SK-N-MC (cell line): ENCODE data around the gene CDH3.

Experiments
- DNase-seq: peaks from one replicate; pipeline ENCODE4 v3.0.0-alpha.2; 2011; ENCODE audit warnings: low read depth, low spot score
- H3K27ac ChIP-seq: fragments of 200-600 bp; sonication (generic); 2 replicates; pipeline ENCODE4 v1.5.1; 2016; ENCODE audit warnings: mixed run types
- H3K36me3 ChIP-seq: fragments of 200-600 bp; sonication (generic); 2 replicates; pipeline ENCODE4 v1.6.1; 2017; ENCODE audit warnings: antibody characterized with exemption, low read length, mixed read lengths; ENCODE audit not compliant: insufficient read depth
- H3K4me3 ChIP-seq: fragments of 200-600 bp; sonication (generic); 2 replicates; pipeline ENCODE4 v1.5.1; 2016
- H3K9ac ChIP-seq: fragments of 200-600 bp; sonication (generic); 2 replicates; pipeline ENCODE4 v1.8.0; 2017; ENCODE audit warnings: mixed run types, mixed read lengths; ENCODE audit not compliant: insufficient read length
- H3K9me3 ChIP-seq: fragments of 200-600 bp; sonication (generic); 2 replicates; pipeline ENCODE4 v1.6.1; 2017; ENCODE audit warnings: low read depth, mild to moderate bottlenecking, antibody characterized with exemption, low read length, moderate library complexity, mixed read lengths
- EZH2 ChIP-seq: fragments of 200-600 bp; sonication (generic); IDR thresholded peaks from one replicate; pipeline ENCODE4 v1.6.1; 2017; ENCODE audit warnings: antibody characterized with exemption
- FOXP2 ChIP-seq: optimal IDR thresholded peaks from 2 replicates; pipeline ENCODE3; 2011; ENCODE audit warnings: mild to moderate bottlenecking, moderate library complexity; ENCODE audit not compliant: insufficient read depth; ENCODE audit errors: extremely low read length, control extremely low read depth
- POLR2AphosphoS5 ChIP-seq: IDR thresholded peaks from 2 replicates; pipeline ENCODE4 v1.6.1; 2012; ENCODE audit warnings: mild to moderate bottlenecking, low read depth, low read length, borderline replicate concordance

Gene CDH3

GRCh38 chr16:68644715-68645493 is at the start of gene CDH3:
CDH3 (plus strand) TSS chr16:68645310; CDS start chr16:68645380, 70 bp downstream.
- no peak for DNase-seq
- Histone ChIP-seq H3K27ac (peak within 1 kb of the TSS; percentile 46; the same call in 1 of the 2 replicates), H3K9me3 (no peaks in the 10 kb centered on the region), H3K4me3 (peak within 1 kb of the TSS; percentile 77), H3K36me3 (no peaks in the 10 kb centered on the region), H3K9ac (peak within 1 kb of the TSS; percentile 47)
- TF ChIP-seq POLR2AphosphoS5 (no peak), FOXP2 (no peak), EZH2 (no peak)

- H3K27ac ChIP-seq = no peak overlapping the region
- H3K4me3 ChIP-seq = no peak overlapping the region
- TF ChIP-seq FOXP2 (no peak), EZH2 (no peak), POLR2AphosphoS5 (no peak)
- no peak for DNase-seq
- no peak overlapping the region for H3K9ac ChIP-seq
- H3K9me3 ChIP-seq = no peaks in the 10 kb centered on the region
- no peaks in the 10 kb centered on the region for H3K36me3 ChIP-seq
Observed at GRCh38 chr16:68596266-68596665, 48.8 kb upstream of the CDH3 start.

- no peak overlapping the region for H3K27ac ChIP-seq
- H3K36me3 ChIP-seq = no peaks in the 10 kb centered on the region
- H3K9ac ChIP-seq = no peak overlapping the region
- H3K9me3 ChIP-seq = no peaks in the 10 kb centered on the region
- no peak overlapping the region for H3K4me3 ChIP-seq
- TF ChIP-seq POLR2AphosphoS5 = no peak
- TF ChIP-seq FOXP2 = no peak
- TF ChIP-seq EZH2 = no peak
- no peak for DNase-seq
Observed at GRCh38 chr16:68599586-68599985, 45.5 kb upstream of the CDH3 start.

DNA sequence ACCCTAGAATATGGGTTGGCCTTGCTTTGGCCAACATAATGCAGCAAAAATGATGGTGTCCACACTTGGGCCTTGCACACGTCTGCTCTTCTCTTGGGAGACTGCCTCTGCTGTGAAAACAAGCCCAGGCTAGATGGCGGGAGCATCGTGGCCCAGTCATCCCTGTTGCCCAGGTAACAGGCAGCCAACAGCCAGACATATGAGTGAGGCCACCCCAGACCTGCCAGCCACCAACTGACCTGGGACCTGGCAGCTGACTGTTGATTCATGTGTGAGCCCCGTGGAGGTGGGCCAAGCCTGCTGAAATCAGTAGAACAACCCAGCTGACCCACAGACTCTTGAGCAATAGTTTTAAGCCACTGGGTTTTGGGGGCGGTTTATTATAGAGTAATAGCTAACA is 39.4 kb upstream of the CDH3 start:
- Histone ChIP-seq H3K27ac (no peak overlapping the region), H3K4me3 (no peak overlapping the region), H3K36me3 (no peaks in the 10 kb centered on the region), H3K9ac (no peak overlapping the region), H3K9me3 (no peaks in the 10 kb centered on the region)
- TF ChIP-seq FOXP2 = no peak
- no peak for TF ChIP-seq EZH2
- no peak for TF ChIP-seq POLR2AphosphoS5
- no peak for DNase-seq

DNA sequence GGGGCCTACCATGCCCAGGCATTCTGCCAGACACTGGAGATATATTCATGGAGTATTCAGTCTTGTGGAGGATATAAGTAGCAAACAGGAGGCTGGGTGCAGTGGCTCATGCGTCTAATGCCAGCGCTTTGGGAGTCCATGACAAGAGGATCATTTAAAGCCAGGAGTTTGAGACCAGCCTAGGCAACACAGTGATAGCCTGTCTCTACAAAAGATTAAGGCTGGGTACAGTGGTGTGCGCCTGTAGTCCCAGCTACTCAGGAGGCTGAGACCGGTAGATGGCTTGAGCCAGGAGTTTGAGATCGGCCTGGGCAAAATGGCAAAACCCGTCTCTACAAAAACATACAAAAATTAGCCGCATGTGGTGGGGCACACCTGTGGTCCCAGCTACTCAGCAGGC is 37.7 kb upstream of the CDH3 start:
- no peak for DNase-seq
- no peak for TF ChIP-seq FOXP2
- TF ChIP-seq POLR2AphosphoS5 = no peak
- TF ChIP-seq EZH2 = no peak
- Histone ChIP-seq H3K4me3 (no peak overlapping the region), H3K9me3 (no peaks in the 10 kb centered on the region), H3K36me3 (no peaks in the 10 kb centered on the region), H3K27ac (no peak overlapping the region), H3K9ac (no peak overlapping the region)

- no peak overlapping the region for H3K4me3 ChIP-seq
- no peak overlapping the region for H3K27ac ChIP-seq
- no peak for DNase-seq
- H3K9me3 ChIP-seq = no peaks in the 10 kb centered on the region
- H3K36me3 ChIP-seq = no peaks in the 10 kb centered on the region
- H3K9ac ChIP-seq = no peak overlapping the region
- TF ChIP-seq FOXP2 (no peak), EZH2 (no peak), POLR2AphosphoS5 (no peak)
Observed at GRCh38 chr16:68608330-68608729, 36.8 kb upstream of the CDH3 start.

DNA sequence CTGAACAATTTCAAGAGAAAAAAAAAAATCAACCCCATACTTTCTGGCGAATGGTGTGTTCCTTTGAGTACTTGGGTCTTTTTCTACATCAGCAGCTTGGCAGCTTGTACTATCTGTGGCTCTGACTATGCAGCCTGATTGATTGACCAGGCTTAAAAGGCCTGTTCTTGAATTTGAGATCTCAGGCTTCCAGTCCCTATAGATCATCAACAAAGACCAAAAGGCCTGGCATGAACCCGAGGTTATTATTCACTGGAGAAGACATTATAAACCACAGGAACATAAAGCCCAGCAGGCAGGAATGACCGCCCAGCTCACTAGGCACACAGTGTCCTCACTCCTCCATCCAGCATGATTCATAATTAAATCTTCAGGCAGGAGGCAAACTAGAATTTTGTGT is 32.1 kb upstream of the CDH3 start:
- Histone ChIP-seq H3K27ac (no peak overlapping the region), H3K4me3 (no peak overlapping the region), H3K36me3 (no peaks in the 10 kb centered on the region), H3K9me3 (no peaks in the 10 kb centered on the region), H3K9ac (no peak overlapping the region)
- TF ChIP-seq EZH2 = no peak
- no peak for DNase-seq

DNA sequence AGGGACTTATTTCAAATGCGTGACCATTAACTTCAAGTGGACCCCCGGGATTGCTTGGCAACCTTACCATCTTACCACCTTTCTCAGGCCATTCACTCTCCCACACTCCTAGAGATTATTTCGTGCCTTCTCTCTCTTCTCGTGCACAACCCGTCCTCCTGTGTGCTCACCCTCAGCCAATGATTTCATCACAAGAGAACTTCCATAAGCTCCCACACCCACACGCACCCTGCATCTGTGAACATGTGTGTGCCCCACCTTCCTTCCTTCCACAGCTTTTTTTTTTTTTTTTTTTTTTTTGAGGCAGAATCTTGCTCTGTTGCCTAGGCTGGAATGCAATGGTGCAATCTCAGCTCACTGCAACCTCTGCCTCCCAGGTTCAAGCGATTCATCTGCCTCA is 27.4 kb upstream of the CDH3 start:
- TF ChIP-seq FOXP2 = no peak
- TF ChIP-seq POLR2AphosphoS5 = no peak
- TF ChIP-seq EZH2 = no peak
- no peak for DNase-seq
- Histone ChIP-seq H3K27ac (no peak overlapping the region), H3K9ac (no peak overlapping the region), H3K9me3 (no peaks in the 10 kb centered on the region), H3K36me3 (no peaks in the 10 kb centered on the region), H3K4me3 (no peak overlapping the region)

- Histone ChIP-seq H3K9me3 (no peaks in the 10 kb centered on the region), H3K9ac (no peak overlapping the region), H3K4me3 (no peak overlapping the region), H3K27ac (no peak overlapping the region), H3K36me3 (no peaks in the 10 kb centered on the region)
- no peak for DNase-seq
- no peak for TF ChIP-seq FOXP2
- TF ChIP-seq EZH2 = no peak
- TF ChIP-seq POLR2AphosphoS5 = no peak
Observed at GRCh38 chr16:68626557-68626956, 18.6 kb upstream of the CDH3 start.
